GM12878 (cell line): ENCODE results near the gene MTX1. TPM values are rescaled to one million over a fixed set of nuclear protein-coding genes. Genes with fewer than 3 reads are reported as not detected.

Experiments
- ATAC-seq: fragments of 200-7000 bp; cut with Tn5 transposase; 3 replicates; pipeline ENCODE4 v1.9.1; 2020; ENCODE audit warnings: mild to moderate bottlenecking, moderate library complexity
- BruUV-seq: library from RNA; stranded (reverse); fragments of 400-500 nt; replicated peaks from 2 replicates; lab custom pipeline; 2021; lab: Mats Ljungman, UMichigan
- CTCF ChIA-PET: fragments of 300-600 bp; sonication (Branson Sonifier 250); formaldehyde crosslinking; extraction: SDS; loops from one replicate; lab custom pipeline; 2021; ENCODE audit warnings: inconsistent platforms; lab: Yijun Ruan, JAX
- POLR2A ChIA-PET: fragments of 350-600 bp; formaldehyde crosslinking; extraction: SDS; loops from one replicate; lab custom pipeline; 2021; ENCODE audit warnings: inconsistent platforms; lab: Charles Lee
- RAD21 ChIA-PET: fragments of 300-600 bp; sonication (Branson Sonifier 250); formaldehyde crosslinking; loops from one replicate; lab custom pipeline; 2023; ENCODE audit warnings: antibody characterized with exemption; ENCODE audit not compliant: unreplicated experiment; lab: Charles Lee
- SMC1A ChIA-PET: fragments of 300-600 bp; sonication (Branson Sonifier 250); formaldehyde crosslinking; loops from one replicate; lab custom pipeline; 2023; ENCODE audit not compliant: unreplicated experiment, uncharacterized antibody; lab: Charles Lee
- DNase-seq: peaks from one replicate; pipeline ENCODE4 v3.0.0-alpha.2; 2011; ENCODE audit warnings: low read depth, low spot score
- FAIRE-seq: peaks from 3 replicates; lab custom pipeline; 2011; peaks lifted over from hg19 to GRCh38; lab: Jason Lieb, UNC
- H2AFZ ChIP-seq: 2 replicates; pipeline ENCODE4 v1.6.0; 2011; ENCODE audit warnings: low read depth, low read length, control low read depth; ENCODE audit not compliant: control insufficient read depth
- H3K27ac ChIP-seq: 2 replicates; pipeline ENCODE4 v1.5.1; 2011; ENCODE audit warnings: control low read depth; ENCODE audit not compliant: control insufficient read depth, insufficient read depth
- H3K27me3 ChIP-seq, 2 experiments: replicated peaks in 1 of 2; 2 replicates each; pipeline versions ENCODE4 v1.6.0 to v1.6.1; 2011; ENCODE audit warnings: low read length in 1 of 2; ENCODE audit not compliant: control insufficient read depth in 2 of 2, insufficient read depth in 2 of 2
- H3K36me3 ChIP-seq, 2 experiments: 2 replicates each; pipeline ENCODE4 v1.5.1; 2011; ENCODE audit warnings: low read length in 1 of 2; ENCODE audit not compliant: control insufficient read depth in 2 of 2, insufficient read depth in 2 of 2
- H3K4me1 ChIP-seq: 2 replicates; pipeline ENCODE4 v1.6.1; 2011; ENCODE audit warnings: mild to moderate bottlenecking, low read length, moderate library complexity, mixed read lengths; ENCODE audit not compliant: control insufficient read depth, insufficient read depth
- H3K4me2 ChIP-seq: 2 replicates; pipeline ENCODE4 v1.6.0; 2011; ENCODE audit warnings: control low read depth; ENCODE audit not compliant: control insufficient read depth, insufficient read depth
- H3K4me3 ChIP-seq: fragments of 200-600 bp; sonication (generic); 2 replicates; pipeline ENCODE4 v1.5.1; 2016
- H3K79me2 ChIP-seq: 2 replicates; pipeline ENCODE4 v1.6.0; 2011; ENCODE audit warnings: low read length; ENCODE audit not compliant: control insufficient read depth, insufficient read depth
- H3K9ac ChIP-seq: 2 replicates; pipeline ENCODE4 v1.8.0; 2011; ENCODE audit warnings: low read length, control low read depth, mixed read lengths; ENCODE audit not compliant: control insufficient read depth, insufficient read depth
- H3K9me3 ChIP-seq: replicated peaks from 3 replicates; pipeline ENCODE4 v1.5.1; 2011; ENCODE audit warnings: mild to moderate bottlenecking, low read length; ENCODE audit not compliant: control insufficient read depth, insufficient read depth
- H4K20me1 ChIP-seq: 2 replicates; pipeline ENCODE4 v1.6.0; 2011; ENCODE audit not compliant: control insufficient read depth, insufficient read depth
- BCL11A ChIP-seq: IDR thresholded peaks from 2 replicates; pipeline ENCODE4 v1.6.1; 2011; ENCODE audit warnings: low read depth, low read length
- CBX5 ChIP-seq: sonication (generic); IDR thresholded peaks from 2 replicates; pipeline ENCODE4 v1.6.1; 2016; ENCODE audit warnings: low read depth, moderate library complexity, mild to moderate bottlenecking, inconsistent platforms
- EP300 ChIP-seq, 2 experiments: fragments of 150-350 bp in 1 of 2; IDR thresholded peaks; 2 replicates each; pipeline ENCODE4 v1.6.1; 2011 to 2012; ENCODE audit warnings: low read depth in 2 of 2, low read length in 2 of 2, borderline replicate concordance in 1 of 2, improper control_type of control experiment in 1 of 2, inconsistent platforms in 1 of 2; ENCODE audit not compliant: control insufficient read depth in 1 of 2
- FOS ChIP-seq: IDR thresholded peaks from 3 replicates; pipeline ENCODE4 v1.6.1; 2011; ENCODE audit warnings: borderline replicate concordance; ENCODE audit not compliant: insufficient read length; ENCODE audit errors: extremely low read depth
- HDAC2 ChIP-seq: fragments of 200-600 bp; sonication (generic); IDR thresholded peaks from 2 replicates; pipeline ENCODE4 v1.6.1; 2017
- KAT2A ChIP-seq: conservative IDR thresholded peaks from 2 replicates; pipeline ENCODE4 v1.6.1; 2011; ENCODE audit warnings: low read depth, low read length; ENCODE audit not compliant: control insufficient read depth
- MTA2 ChIP-seq: fragments of 450-650 bp; IDR thresholded peaks from 2 replicates; pipeline ENCODE4 v1.6.1; 2016; ENCODE audit warnings: low read depth, mild to moderate bottlenecking, moderate library complexity
- MYC ChIP-seq: IDR thresholded peaks from 2 replicates; pipeline ENCODE4 v1.6.1; 2011; ENCODE audit warnings: mild to moderate bottlenecking, low read length, moderate library complexity, inconsistent platforms; ENCODE audit not compliant: insufficient read depth, insufficient replicate concordance, insufficient read length, severe bottlenecking
- NR2F1 ChIP-seq: fragments of 450-650 bp; conservative IDR thresholded peaks from 2 replicates; pipeline ENCODE4 v1.6.1; 2017; ENCODE audit warnings: mild to moderate bottlenecking
- PAX5 ChIP-seq: IDR thresholded peaks from 2 replicates; pipeline ENCODE4 v1.6.1; 2011; ENCODE audit warnings: low read depth, low read length, borderline replicate concordance
- PML ChIP-seq: IDR thresholded peaks from 2 replicates; pipeline ENCODE4 v1.6.1; 2012; ENCODE audit warnings: low read length, inconsistent platforms
- SP1 ChIP-seq: IDR thresholded peaks from one replicate; pipeline ENCODE4 v1.6.1; 2011; ENCODE audit warnings: low read depth, low read length
- YBX1 ChIP-seq: fragments of 450-650 bp; IDR thresholded peaks from 2 replicates; pipeline ENCODE4 v1.6.1; 2016; ENCODE audit warnings: antibody characterized with exemption
- WGBS: methylation state at CpG from one replicate; pipeline ENCODE4 v1.1.6; 2016; ENCODE audit warnings: low lambda C conversion rate; ENCODE audit not compliant: insufficient replicate concordance, insufficient coverage; ENCODE audit errors: missing lambda C conversion rate; 5-methylcytosine and 5-hydroxymethylcytosine counted together
- in situ Hi-C: fragments of 300-500 bp; cut with MboI; formaldehyde crosslinking; loops from 9 replicates; pipeline ENCODE4 v1.14.3; 2018; ENCODE audit warnings: mixed read lengths
- intact Hi-C: fragments of 100-400 bp; cut with micrococcal nuclease; formaldehyde crosslinking; loops from one replicate; pipeline ENCODE4 v1.14.2; 2022; ENCODE audit not compliant: unreplicated experiment
- polyA plus RNA-seq, 11 experiments: library from polyadenylated mRNA; depleted of rRNA in 4 of 11; unstranded in 6 of 11; stranded (reverse) in 5 of 11; fragments of >200 nt; fragmentation: Nextera tagmentation in 4 of 11; fragmentation: Illumina TruSeq in 1 of 11; extraction: Ambion mirVana in 4 of 11; extraction: Trizol in 1 of 11; gene quantifications; 1 replicate in 1 of 11; 2 replicates in 10 of 11; pipeline versions ENCODE4 v1.2.1 to v1.2.3, GENCODE V29; 2011 to 2016; ENCODE audit warnings: inconsistent platforms in 2 of 11, missing spikeins in 2 of 11, low read depth in 1 of 11
- total RNA-seq, 4 experiments: library from RNA; depleted of rRNA in 3 of 4; stranded (reverse); fragments of >200 nt in 3 of 4; fragmentation: Illumina TruSeq in 1 of 4; extraction: Trizol in 1 of 4; gene quantifications; 2 replicates each; pipeline versions ENCODE4 v1.2.1 to v1.2.3, GENCODE V29; 2013 to 2021
- TF ChIP-seq, protein P1 (sequence below): fragments of 450-650 bp; formaldehyde crosslinking; IDR thresholded peaks from 2 replicates; pipeline ENCODE4 v1.4.0; 2022; ENCODE audit warnings: mild to moderate bottlenecking, moderate library complexity
- TF ChIP-seq, protein P2 (sequence below): fragments of 450-650 bp; IDR thresholded peaks from 2 replicates; pipeline ENCODE4 v1.6.1; 2017; ENCODE audit warnings: low read depth, mild to moderate bottlenecking, moderate library complexity

The MTX1 gene
- total and polyA plus RNA-seq, 10 of the 15 experiments (the other 5 are each of a cell fraction or from before 2014, with no cell fraction given) = 15.8 to 92.0 (median 49.1) TPM

DNA sequence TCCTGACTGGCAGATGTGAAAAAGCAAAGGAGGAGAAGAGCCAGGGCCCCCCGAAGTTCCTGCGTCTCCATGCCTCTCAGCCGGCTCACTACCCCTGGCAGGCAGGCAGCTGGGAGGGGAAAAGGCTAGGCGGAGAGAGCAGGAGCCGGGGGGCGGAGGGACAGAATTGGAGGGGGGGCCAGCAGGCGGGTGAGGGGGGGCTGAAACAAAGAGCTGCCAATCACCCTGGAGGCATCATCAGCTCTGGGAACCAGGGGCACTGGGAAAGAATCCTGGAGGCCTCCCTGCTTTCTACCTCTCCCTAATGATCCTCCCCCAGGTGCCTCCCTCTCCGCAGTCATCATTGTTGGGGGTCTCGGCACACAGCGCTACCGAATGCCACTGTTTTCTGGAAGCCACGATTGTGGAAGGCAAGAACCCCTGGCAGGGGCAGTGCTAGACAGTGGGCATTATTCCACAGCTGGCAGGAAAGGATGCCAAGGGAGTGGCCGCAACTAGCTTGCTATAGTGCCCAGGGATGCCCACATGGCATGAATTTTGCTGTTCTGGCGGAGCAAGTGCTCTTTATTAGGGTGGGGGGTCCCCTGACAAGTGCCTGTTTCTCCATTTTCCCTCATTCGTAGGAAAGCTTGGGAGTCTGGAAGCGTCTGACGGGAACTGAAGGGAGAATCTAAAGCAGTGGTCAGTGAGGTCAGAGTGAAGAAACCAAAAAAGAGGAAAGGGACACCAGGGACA lies 522 bp upstream of the MTX1 start, which contains the start of gene THBS3 (continued):
- TF ChIP-seq KAT2A (no peak), MYC (no peak), CBX5 (no peak), SP1 (no peak), HDAC2 (no peak)
- TF ChIP-seq, protein P1, sequence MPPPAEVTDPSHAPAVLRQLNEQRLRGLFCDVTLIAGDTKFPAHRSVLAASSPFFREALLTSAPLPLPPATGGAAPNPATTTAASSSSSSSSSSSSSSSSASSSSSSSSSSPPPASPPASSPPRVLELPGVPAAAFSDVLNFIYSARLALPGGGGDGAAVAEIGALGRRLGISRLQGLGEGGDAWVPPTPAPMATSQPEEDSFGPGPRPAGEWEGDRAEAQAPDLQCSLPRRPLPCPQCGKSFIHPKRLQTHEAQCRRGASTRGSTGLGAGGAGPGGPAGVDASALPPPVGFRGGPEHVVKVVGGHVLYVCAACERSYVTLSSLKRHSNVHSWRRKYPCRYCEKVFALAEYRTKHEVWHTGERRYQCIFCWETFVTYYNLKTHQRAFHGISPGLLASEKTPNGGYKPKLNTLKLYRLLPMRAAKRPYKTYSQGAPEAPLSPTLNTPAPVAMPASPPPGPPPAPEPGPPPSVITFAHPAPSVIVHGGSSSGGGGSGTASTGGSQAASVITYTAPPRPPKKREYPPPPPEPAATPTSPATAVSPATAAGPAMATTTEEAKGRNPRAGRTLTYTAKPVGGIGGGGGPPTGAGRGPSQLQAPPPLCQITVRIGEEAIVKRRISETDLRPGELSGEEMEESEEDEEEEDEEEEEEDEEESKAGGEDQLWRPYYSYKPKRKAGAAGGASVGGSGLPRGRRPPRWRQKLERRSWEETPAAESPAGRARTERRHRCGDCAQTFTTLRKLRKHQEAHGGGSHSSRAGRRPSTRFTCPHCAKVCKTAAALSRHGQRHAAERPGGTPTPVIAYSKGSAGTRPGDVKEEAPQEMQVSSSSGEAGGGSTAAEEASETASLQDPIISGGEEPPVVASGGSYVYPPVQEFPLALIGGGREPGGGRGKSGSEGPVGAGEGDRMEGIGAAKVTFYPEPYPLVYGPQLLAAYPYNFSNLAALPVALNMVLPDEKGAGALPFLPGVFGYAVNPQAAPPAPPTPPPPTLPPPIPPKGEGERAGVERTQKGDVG = no peak

DNA sequence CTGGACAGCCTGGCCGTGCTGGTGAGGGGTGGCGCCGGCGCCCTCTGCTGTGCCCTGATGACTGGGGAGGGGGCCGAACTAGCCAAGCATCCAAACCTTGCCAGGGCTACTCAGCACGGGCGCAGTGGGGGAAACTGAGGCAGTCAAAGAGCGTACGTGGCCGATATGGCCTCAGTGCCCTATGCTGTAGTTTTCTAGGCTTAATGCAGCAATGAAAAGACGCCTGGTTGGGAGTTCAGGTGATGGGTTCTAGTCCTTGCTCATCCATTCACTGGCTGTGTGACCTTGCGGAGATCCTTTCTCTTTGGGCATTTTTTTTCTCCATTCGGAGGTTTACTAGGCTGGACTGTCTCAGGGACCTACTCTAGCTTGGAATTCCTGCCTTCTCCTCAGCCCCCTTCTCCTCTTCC lies 822 bp downstream of the MTX1 start:
- H3K9me3 ChIP-seq = no peaks in the 10 kb centered on the region
- no peaks in the 10 kb centered on the region for H4K20me1 ChIP-seq
- intact Hi-C loops (loop anchor here (5.0 kb wide), 2 partner anchors 33 to 383 kb away; a partner anchor contains a TSS), in situ Hi-C loops (no loop called here)
- H3K27ac ChIP-seq = peak overlapping the region; percentile 81
- no peaks in the 10 kb centered on the region for H3K27me3 ChIP-seq
- DNase-seq (no peak), ATAC-seq (no peak), FAIRE-seq (no peak)
- 16% methylated on average over 13 of the region's 13 CpGs for WGBS
- ChIA-PET CTCF (interaction anchor here (1.2 to 5.7 kb wide), 6 partner anchors 16 to 37 kb away, joined by 3 to 154 read pairs (median 16); partner anchors contain the start of gene KRTCAP2), POLR2A (interaction anchor here (0.7 to 5.1 kb wide), 7 partner anchors 15 to 114 kb away, joined by 3 to 84 read pairs (median 4); partner anchors contain the start of gene KRTCAP2), RAD21 (interaction anchor here (3.2 to 4.0 kb wide), 3 partner anchors 15 to 42 kb away, joined by 16 to 85 read pairs (median 24); no protein-coding TSS in a partner anchor), SMC1A (interaction anchor here (1.2 to 4.0 kb wide), 2 partner anchors 16 kb away, joined by 5 to 89 read pairs; no protein-coding TSS in a partner anchor)
- H2AFZ ChIP-seq = peak overlapping the region; percentile 74
- TSS peak; percentile 83 for BruUV-seq
- peak overlapping the region; percentile 90 for H3K9ac ChIP-seq
- H3K79me2 ChIP-seq = peaks cover 10% of the 10 kb centered on the region
- peak overlapping the region; percentile 99 for H3K4me2 ChIP-seq
- peaks cover 19% of the 10 kb centered on the region for H3K4me1 ChIP-seq
- peak overlapping the region; percentile 98 for H3K4me3 ChIP-seq
- H3K36me3 ChIP-seq = no peaks in the 10 kb centered on the region; a peak in 2 of 4 replicates
- TF ChIP-seq MTA2 (peak; percentile 58; the same call in 1 of the 2 replicates), NR2F1 (no peak), BCL11A (no peak), YBX1 (no peak), PAX5 (no peak), PML (no peak; the same call in 1 of the 2 replicates), EP300 (IDR thresholded peaks at IDR 0.05; ENCODE audit: borderline replicate concordance in 1 of 2, control insufficient read depth in 1 of 2, low read depth in 2 of 2, low read length in 2 of 2) (no peak), FOS (no peak)
- TF ChIP-seq, protein P2, sequence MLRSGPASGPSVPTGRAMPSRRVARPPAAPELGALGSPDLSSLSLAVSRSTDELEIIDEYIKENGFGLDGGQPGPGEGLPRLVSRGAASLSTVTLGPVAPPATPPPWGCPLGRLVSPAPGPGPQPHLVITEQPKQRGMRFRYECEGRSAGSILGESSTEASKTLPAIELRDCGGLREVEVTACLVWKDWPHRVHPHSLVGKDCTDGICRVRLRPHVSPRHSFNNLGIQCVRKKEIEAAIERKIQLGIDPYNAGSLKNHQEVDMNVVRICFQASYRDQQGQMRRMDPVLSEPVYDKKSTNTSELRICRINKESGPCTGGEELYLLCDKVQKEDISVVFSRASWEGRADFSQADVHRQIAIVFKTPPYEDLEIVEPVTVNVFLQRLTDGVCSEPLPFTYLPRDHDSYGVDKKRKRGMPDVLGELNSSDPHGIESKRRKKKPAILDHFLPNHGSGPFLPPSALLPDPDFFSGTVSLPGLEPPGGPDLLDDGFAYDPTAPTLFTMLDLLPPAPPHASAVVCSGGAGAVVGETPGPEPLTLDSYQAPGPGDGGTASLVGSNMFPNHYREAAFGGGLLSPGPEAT = peak; percentile 94
